NB4 (cell line): Measurements from ENCODE around the gene IL5.
"Not testable (repeated sequence)": the region's sequence is repeated elsewhere in the genome, so short reads cannot be mapped to it uniquely, and the experiment has no call there.

ENCODE experiments used
- DNase-seq: peaks from one replicate; pipeline ENCODE4 v3.0.0; 2010; ENCODE audit warnings: low read depth
- H3K4me3 ChIP-seq: one replicate; pipeline ENCODE4 v1.5.1; 2011; ENCODE audit warnings: mild to moderate bottlenecking, low read depth, low read length, moderate library complexity
- MYC ChIP-seq: IDR thresholded peaks from 2 replicates; pipeline ENCODE4 v1.6.1; 2011; ENCODE audit warnings: low read depth, low read length
- POLR2A ChIP-seq: IDR thresholded peaks from 2 replicates; pipeline ENCODE4 v1.6.1; 2011; ENCODE audit warnings: mild to moderate bottlenecking; ENCODE audit not compliant: insufficient read length; ENCODE audit errors: extremely low read depth
- TF ChIP-seq, protein P1 (sequence below): IDR thresholded peaks from 2 replicates; pipeline ENCODE4 v1.6.1; 2011; ENCODE audit warnings: low read depth, low read length
- TF ChIP-seq, protein P2 (sequence below): IDR thresholded peaks from one replicate; pipeline ENCODE4 v1.5.1; 2012; ENCODE audit warnings: low read depth, low read length

Gene IL5

DNA sequence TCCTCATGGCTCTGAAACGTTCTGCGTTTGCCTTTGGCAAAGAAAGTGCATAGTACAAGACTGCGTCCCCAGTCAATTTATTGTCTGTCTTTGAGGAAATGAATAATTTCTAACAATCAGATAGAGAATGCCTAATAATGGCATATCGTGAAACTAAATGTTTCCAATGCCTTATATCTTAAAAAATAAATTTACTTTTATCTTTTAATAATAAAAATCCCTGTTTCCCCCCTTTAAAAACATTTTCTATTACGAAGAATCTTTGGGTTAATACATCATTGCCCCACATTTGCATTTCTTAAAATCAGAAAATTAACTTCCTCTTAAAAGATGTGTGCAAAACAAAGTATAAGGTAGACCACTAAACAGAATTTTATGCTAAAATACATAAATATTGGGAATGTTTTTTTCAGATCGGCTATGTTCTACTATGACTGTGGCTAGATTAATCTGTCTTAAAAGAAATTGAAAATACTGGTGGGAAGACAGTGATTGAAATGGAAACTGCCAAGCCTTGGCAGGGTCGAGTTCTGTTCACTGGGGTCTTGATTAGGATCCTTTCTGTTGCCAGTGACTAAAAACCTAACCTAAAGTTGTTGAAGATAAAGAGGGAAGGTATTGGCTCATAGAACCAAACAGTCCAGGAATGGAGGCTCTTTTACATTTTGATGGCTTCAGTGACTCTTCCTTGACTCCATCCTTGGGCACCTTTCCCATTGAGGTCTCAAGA lies at the start of gene IL5:
Gene IL5 (minus strand): TSS at position 51 of the 730 bp plus-strand sequence. CDS start 44 bp downstream, at position 7.
- no peak within 1 kb of the TSS for H3K4me3 ChIP-seq
- no peak for DNase-seq
- TF ChIP-seq MYC = no peak
- TF ChIP-seq, protein P1, sequence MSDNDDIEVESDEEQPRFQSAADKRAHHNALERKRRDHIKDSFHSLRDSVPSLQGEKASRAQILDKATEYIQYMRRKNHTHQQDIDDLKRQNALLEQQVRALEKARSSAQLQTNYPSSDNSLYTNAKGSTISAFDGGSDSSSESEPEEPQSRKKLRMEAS = no peak
- TF ChIP-seq, protein P2, sequence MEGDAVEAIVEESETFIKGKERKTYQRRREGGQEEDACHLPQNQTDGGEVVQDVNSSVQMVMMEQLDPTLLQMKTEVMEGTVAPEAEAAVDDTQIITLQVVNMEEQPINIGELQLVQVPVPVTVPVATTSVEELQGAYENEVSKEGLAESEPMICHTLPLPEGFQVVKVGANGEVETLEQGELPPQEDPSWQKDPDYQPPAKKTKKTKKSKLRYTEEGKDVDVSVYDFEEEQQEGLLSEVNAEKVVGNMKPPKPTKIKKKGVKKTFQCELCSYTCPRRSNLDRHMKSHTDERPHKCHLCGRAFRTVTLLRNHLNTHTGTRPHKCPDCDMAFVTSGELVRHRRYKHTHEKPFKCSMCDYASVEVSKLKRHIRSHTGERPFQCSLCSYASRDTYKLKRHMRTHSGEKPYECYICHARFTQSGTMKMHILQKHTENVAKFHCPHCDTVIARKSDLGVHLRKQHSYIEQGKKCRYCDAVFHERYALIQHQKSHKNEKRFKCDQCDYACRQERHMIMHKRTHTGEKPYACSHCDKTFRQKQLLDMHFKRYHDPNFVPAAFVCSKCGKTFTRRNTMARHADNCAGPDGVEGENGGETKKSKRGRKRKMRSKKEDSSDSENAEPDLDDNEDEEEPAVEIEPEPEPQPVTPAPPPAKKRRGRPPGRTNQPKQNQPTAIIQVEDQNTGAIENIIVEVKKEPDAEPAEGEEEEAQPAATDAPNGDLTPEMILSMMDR = no peak
- no peak for TF ChIP-seq POLR2A

DNA sequence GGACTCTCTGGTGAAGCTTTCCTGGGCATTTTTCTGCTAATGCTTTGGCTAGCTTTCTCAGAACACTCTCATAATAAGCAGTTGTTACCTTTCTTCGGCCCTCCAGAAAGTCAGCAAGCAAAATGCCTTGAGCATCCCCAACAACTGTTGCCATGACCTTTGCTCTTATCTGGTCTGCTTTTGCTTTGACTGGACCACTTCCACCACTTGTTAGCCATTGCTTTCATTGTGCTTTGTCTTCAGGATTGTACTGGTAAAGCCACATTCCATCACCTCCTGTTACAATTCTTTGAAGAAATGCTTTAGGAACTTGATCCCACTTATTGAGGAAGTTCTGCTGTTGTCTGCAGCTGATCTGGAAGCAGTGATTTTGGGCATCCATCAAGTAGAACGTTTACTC lies 49.2 kb upstream of the IL5 start:
- TF ChIP-seq, protein P2 = no peak
- TF ChIP-seq MYC (no peak), POLR2A (no peak)
- TF ChIP-seq, protein P1 = no peak
- no peak for DNase-seq
- no peak overlapping the region for H3K4me3 ChIP-seq

DNA sequence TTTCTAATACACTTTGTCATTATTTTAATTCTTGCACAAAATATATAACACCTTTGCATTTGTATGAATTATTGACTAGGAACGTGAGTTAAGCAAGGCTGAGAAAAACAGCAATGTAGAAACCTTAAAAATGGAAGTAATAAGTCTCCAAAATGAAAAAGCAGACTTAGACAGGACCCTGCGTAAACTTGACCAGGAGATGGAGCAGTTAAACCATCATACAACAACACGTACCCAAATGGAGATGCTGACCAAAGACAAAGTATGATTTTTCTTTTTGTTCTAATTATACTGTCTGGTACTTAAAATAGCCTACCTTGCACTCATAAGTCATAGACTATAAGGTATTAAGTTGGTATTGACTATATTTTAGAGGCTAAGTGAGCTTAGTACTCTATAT lies 47.8 kb upstream of the IL5 start:
- H3K4me3 ChIP-seq = no peak overlapping the region
- no peak for TF ChIP-seq POLR2A
- TF ChIP-seq, protein P1 = no peak
- TF ChIP-seq MYC = no peak
- TF ChIP-seq, protein P2 = no peak
- peak; percentile 11 for DNase-seq

DNA sequence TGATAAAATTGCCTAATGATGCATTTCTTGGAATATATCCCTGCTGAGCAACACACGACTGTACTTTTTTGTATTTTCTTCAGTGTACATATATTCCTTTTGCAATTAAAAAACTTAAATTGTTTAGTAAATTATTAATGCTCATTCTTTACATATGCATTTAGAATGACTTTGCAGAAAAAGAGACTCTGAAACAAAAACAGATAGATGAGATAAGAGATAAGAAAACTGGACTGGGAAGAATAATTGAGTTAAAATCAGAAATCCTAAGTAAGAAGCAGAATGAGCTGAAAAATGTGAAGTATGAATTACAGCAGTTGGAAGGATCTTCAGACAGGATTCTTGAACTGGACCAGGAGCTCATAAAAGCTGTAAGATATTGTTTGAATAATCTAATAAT lies 46.1 kb upstream of the IL5 start:
- TF ChIP-seq, protein P1 = no peak
- H3K4me3 ChIP-seq = no peak overlapping the region
- DNase-seq = no peak

DNA sequence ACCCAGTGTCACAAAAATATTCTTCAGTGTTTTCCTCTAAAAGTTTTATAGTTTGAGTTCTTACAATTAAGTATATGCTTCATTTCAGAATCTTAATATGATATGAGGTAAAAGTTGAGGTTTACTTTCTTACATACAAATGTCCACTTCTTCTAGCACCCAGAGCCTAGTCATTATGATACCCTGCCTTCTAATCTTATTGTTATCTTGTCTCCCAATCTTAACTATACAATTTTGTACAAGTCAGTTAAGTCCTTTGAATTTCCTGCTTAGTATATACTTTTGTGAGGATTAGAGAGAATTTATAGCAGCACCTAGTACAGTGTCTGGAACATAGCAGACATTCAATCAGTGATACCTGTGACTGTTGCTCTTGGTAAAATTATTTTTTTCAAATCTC lies 42.7 kb upstream of the IL5 start:
- TF ChIP-seq, protein P1 = no peak
- TF ChIP-seq, protein P2 = no peak
- no peak for DNase-seq
- H3K4me3 ChIP-seq = no peak overlapping the region

DNA sequence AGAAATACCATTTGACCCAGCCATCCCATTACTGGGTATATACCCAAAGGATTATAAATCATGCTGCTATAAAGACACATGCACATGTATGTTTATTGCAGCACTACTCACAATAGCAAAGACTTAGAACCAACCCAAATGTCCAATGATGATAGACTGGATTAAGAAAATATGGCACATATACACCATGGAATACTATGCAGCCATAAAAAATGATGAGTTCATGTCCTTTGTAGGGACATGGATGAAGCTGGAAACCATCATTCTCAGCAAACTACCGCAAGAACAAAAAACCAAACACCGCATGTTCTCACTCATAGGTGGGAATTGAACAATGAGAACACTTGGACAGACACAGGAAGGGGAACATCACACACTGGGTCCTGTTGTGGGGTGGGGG lies 41.2 kb upstream of the IL5 start:
- not testable (repeated sequence) for DNase-seq, H3K4me3 ChIP-seq

DNA sequence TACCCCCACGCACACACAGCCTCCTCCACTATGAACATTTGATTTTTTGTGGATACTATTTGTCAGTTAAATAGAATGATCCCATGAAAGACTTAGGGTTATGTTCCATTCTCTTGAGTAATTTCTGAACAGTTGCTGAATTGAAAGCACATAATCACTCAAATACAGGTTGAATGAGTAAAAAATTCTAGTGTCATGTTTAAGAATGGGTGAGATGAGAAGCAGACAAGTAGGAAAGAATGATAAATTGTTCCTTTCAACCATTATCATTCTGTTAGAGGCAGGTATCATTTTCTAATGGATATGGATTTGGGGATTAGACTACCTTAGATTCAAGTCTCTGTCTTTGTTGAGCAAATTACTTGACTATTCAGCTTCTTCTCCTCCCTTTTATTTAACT lies 32.8 kb upstream of the IL5 start:
- no peak for DNase-seq
- H3K4me3 ChIP-seq = no peak overlapping the region
- TF ChIP-seq, protein P2 = no peak
- TF ChIP-seq, protein P1 = no peak
- TF ChIP-seq POLR2A (no peak), MYC (no peak)
